GM12874 (cell line): Measurements from ENCODE around the gene OXSM.

Source experiments
- CTCF ChIP-seq: IDR thresholded peaks from 2 replicates; pipeline ENCODE4 v1.5.1; 2011; ENCODE audit warnings: low read depth, mild to moderate bottlenecking, control low read depth, low read length, moderate library complexity; ENCODE audit not compliant: insufficient read depth

Gene OXSM

GRCh38 chr3:25783661-25784512 lies 6.0 kb upstream of the OXSM start:
- no peak for TF ChIP-seq CTCF

- no peak for TF ChIP-seq CTCF
Observed at GRCh38 chr3:25784971-25785370, 4.9 kb upstream of the OXSM start.

GRCh38 chr3:25785826-25786225 lies 4.1 kb upstream of the OXSM start:
- TF ChIP-seq CTCF = no peak

DNA sequence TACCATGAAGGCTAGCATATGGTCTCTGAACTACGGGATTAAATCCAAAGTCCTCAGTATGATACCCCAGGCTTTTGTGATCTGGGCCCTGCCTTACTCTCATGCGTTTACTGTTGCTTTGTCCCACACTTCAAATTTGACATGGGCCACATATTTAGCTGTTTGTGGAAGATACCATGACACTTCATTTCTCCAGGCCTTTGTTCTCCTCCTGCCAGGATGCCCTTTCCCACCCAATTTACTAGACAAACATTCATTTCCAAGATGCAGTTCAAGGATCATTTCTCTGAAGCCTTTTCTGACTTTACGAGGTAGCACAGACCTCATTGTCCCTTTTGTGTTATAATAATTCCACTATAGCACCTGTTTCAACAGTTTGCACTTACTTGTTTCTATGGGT lies 2.2 kb upstream of the OXSM start:
- TF ChIP-seq CTCF = no peak

DNA sequence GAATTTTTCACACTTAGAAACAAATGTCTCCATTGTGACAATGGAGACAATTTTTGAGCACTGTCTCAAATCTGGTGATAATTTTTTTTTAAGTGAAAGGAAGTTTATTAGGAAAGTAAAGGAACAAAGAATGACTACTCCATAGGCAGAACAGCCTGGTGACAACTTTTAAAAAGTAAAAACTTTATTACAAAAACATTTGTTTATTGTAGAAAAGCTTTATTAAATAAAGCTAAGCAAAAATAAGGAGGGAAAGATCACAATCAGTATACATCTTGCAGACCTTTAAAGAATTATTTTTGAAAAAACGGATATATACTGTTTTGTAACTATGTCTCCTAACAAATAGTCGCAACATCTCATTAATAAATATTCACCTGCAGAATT lies 688 bp upstream of the OXSM start:
- TF ChIP-seq CTCF = no peak

- no peak for TF ChIP-seq CTCF
Observed at GRCh38 chr3:25801786-25802185, 11.9 kb downstream of the OXSM start.

GRCh38 chr3:25803833-25804232 lies 13.9 kb downstream of the OXSM start:
- TF ChIP-seq CTCF = no peak
